Thyroid gland (tissue), 4 donors: ENCODE measurements around the gene SLC25A44.

Experiments
- POLR2A ChIP-seq, 2 donors: fragments of 450-650 bp; IDR thresholded peaks; one replicate each; pipeline ENCODE4 v1.6.1; 2017; ENCODE audit warnings: antibody characterized with exemption in 2 of 2, mild to moderate bottlenecking in 2 of 2, moderate library complexity in 1 of 2
- TF ChIP-seq, protein P1 (sequence below), 6 experiments: fragments of 200-600 bp in 3 of 6; fragments of 450-650 bp in 3 of 6; sonication (generic) in 3 of 6; IDR thresholded peaks; one replicate each; pipeline ENCODE4 v1.5.1; 2016 to 2019; ENCODE audit warnings: antibody characterized with exemption in 6 of 6, mild to moderate bottlenecking in 2 of 6, inconsistent platforms in 1 of 6, moderate library complexity in 1 of 6

DNA sequence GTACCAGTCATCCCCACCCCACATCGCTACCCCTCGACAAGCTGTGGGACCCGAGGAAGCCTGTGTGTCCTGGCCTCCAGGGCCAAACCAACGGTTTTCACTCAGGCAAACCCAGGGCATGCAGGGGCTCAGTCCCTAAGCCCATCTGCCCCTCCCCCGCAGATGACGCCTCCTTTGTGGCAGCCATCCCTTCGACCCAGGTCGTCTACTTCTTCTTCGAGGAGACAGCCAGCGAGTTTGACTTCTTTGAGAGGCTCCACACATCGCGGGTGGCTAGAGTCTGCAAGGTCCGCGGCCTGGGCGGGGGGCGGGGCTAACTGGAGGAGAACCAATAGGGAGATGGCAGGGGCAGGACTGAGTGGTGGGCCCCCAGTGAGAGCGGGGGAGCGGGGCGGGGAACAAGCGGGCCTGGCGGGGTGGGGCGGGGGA, 33.1 kb upstream of the SLC25A44 start:
- no peak for TF ChIP-seq POLR2A (IDR thresholded peaks at IDR 0.05)
- TF ChIP-seq, protein P1, sequence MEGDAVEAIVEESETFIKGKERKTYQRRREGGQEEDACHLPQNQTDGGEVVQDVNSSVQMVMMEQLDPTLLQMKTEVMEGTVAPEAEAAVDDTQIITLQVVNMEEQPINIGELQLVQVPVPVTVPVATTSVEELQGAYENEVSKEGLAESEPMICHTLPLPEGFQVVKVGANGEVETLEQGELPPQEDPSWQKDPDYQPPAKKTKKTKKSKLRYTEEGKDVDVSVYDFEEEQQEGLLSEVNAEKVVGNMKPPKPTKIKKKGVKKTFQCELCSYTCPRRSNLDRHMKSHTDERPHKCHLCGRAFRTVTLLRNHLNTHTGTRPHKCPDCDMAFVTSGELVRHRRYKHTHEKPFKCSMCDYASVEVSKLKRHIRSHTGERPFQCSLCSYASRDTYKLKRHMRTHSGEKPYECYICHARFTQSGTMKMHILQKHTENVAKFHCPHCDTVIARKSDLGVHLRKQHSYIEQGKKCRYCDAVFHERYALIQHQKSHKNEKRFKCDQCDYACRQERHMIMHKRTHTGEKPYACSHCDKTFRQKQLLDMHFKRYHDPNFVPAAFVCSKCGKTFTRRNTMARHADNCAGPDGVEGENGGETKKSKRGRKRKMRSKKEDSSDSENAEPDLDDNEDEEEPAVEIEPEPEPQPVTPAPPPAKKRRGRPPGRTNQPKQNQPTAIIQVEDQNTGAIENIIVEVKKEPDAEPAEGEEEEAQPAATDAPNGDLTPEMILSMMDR (IDR thresholded peaks at IDR 0.05): no peak
